ENCODE measurements around the gene ADCY9.

ADCY9 gene

GRCh38 chr16:4019371-4019791 is 96.9 kb downstream of the ADCY9 start:
- peak; percentile 44 for DNase-seq (ENCODE audit: low spot score)

GRCh38 chr16:4018391-4018790 is 97.9 kb downstream of the ADCY9 start:
- in situ Hi-C loops (cut with MboI; ENCODE audit: low sequenced_read_pairs, unreplicated experiment) = no loop called here
- no peak for DNase-seq (ENCODE audit: low spot score)
- TF ChIP-seq CTCF (IDR thresholded peaks at IDR 0.05; ENCODE audit: borderline replicate concordance, control extremely low read depth, extremely low read depth, insufficient read depth, missing control alignments) = no peak

More at GRCh38 chr16:4019371-4019791, 96.9 kb downstream of the ADCY9 start:
- in situ Hi-C loops (cut with MboI; ENCODE audit: low sequenced_read_pairs, unreplicated experiment) = no loop called here
- no peak for TF ChIP-seq CTCF (IDR thresholded peaks at IDR 0.05; ENCODE audit: borderline replicate concordance, control extremely low read depth, extremely low read depth, insufficient read depth, missing control alignments)

GRCh38 chr16:4017807-4018206 is 98.4 kb downstream of the ADCY9 start:
- TF ChIP-seq CTCF (IDR thresholded peaks at IDR 0.05; ENCODE audit: borderline replicate concordance, control extremely low read depth, extremely low read depth, insufficient read depth, missing control alignments) = no peak
- in situ Hi-C loops (cut with MboI; ENCODE audit: low sequenced_read_pairs, unreplicated experiment) = no loop called here
- no peak for DNase-seq (ENCODE audit: low spot score)

GRCh38 chr16:4016658-4017057 is 99.6 kb downstream of the ADCY9 start:
- TF ChIP-seq CTCF (IDR thresholded peaks at IDR 0.05; ENCODE audit: borderline replicate concordance, control extremely low read depth, extremely low read depth, insufficient read depth, missing control alignments) = no peak
- no peak for DNase-seq (ENCODE audit: low spot score)
- in situ Hi-C loops (cut with MboI; ENCODE audit: low sequenced_read_pairs, unreplicated experiment) = no loop called here

GRCh38 chr16:4016005-4016352 is 100.3 kb downstream of the ADCY9 start:
- in situ Hi-C loops (cut with MboI; ENCODE audit: low sequenced_read_pairs, unreplicated experiment) = no loop called here

GRCh38 chr16:4015275-4016004 is 100.8 kb downstream of the ADCY9 start:
- no peak for DNase-seq (ENCODE audit: low spot score)
- TF ChIP-seq CTCF (IDR thresholded peaks at IDR 0.05; ENCODE audit: borderline replicate concordance, control extremely low read depth, extremely low read depth, insufficient read depth, missing control alignments) = no peak
- in situ Hi-C loops (cut with MboI; ENCODE audit: low sequenced_read_pairs, unreplicated experiment) = no loop called here

More at GRCh38 chr16:4016005-4016352, 100.3 kb downstream of the ADCY9 start:
- no peak for DNase-seq (ENCODE audit: low spot score)
- TF ChIP-seq CTCF (IDR thresholded peaks at IDR 0.05; ENCODE audit: borderline replicate concordance, control extremely low read depth, extremely low read depth, insufficient read depth, missing control alignments) = no peak
